Posterior vena cava (tissue), 2 donors: ENCODE data around the gene NODAL. TPM values are rescaled to one million over a fixed set of nuclear protein-coding genes. Genes with fewer than 3 reads are reported as not detected.

ENCODE experiments used
- DNase-seq: peaks from one replicate; pipeline ENCODE4 v3.0.0-alpha.2; 2020; ENCODE audit warnings: low spot score
- intact Hi-C, 2 donors: fragments of 100-400 bp; cut with DNase I; formaldehyde crosslinking; loops; one replicate each; pipeline versions ENCODE4 v1.14.1 to v1.14.2; 2022 to 2023
- total RNA-seq, 2 donors: library from RNA; stranded (reverse); fragmentation: NEBNext Ultra II Directional; extraction: Animal tissue kit (Norgen Biotek cat#: 25700); gene quantifications; one replicate each; pipeline ENCODE4 v1.2.1, GENCODE V29; 2021
- donor health status: DM: yes; HTN: yes; CAD: no.
- donor health status: DM: yes; HTN: yes; CAD: no.

The NODAL gene
- total RNA-seq, 2 donors from 2014 or later = not detected

GRCh38 chr10:70440296-70441160, 953 bp downstream of the NODAL start:
- no peak for DNase-seq
- intact Hi-C loops = no loop called here

GRCh38 chr10:70437721-70438120, 3.8 kb downstream of the NODAL start:
- DNase-seq = peak; percentile 30
- intact Hi-C loops = no loop called here

- intact Hi-C loops = no loop called here
- DNase-seq = peak; percentile 71
Observed at GRCh38 chr10:70435241-70436085, 6.0 kb downstream of the NODAL start.

GRCh38 chr10:70433581-70434280, 7.8 kb downstream of the NODAL start:
- intact Hi-C loops = no loop called here
- DNase-seq = no peak

GRCh38 chr10:70432561-70433263, 8.8 kb downstream of the NODAL start:
- intact Hi-C loops = no loop called here
- DNase-seq = no peak

- DNase-seq = no peak
Observed at GRCh38 chr10:70432101-70432500, 9.4 kb downstream of the NODAL start.

GRCh38 chr10:70430493-70431445, 10.7 kb downstream of the NODAL start:
- peak; percentile 87 for DNase-seq
- intact Hi-C loops = no loop called here

More at GRCh38 chr10:70432101-70432500, 9.4 kb downstream of the NODAL start:
- intact Hi-C loops = no loop called here

- no peak for DNase-seq
- intact Hi-C loops = no loop called here
Observed at GRCh38 chr10:70426823-70427222, 14.7 kb downstream of the NODAL start.

- no peak for DNase-seq
- intact Hi-C loops = no loop called here
Observed at GRCh38 chr10:70425096-70425495, 16.4 kb downstream of the NODAL start.

GRCh38 chr10:70424320-70424719, 17.2 kb downstream of the NODAL start:
- no peak for DNase-seq
- intact Hi-C loops = no loop called here

GRCh38 chr10:70418713-70419112, 22.8 kb downstream of the NODAL start:
- intact Hi-C loops = no loop called here
- DNase-seq = no peak

- intact Hi-C loops = no loop called here
- no peak for DNase-seq
Observed at GRCh38 chr10:70418229-70418628, 23.3 kb downstream of the NODAL start.

GRCh38 chr10:70417568-70417967, 23.9 kb downstream of the NODAL start:
- intact Hi-C loops = no loop called here

GRCh38 chr10:70412356-70412755, 29.1 kb downstream of the NODAL start:
- intact Hi-C loops = no loop called here
- DNase-seq = no peak

More at GRCh38 chr10:70417568-70417967, 23.9 kb downstream of the NODAL start:
- no peak for DNase-seq

GRCh38 chr10:70410608-70411007, 30.9 kb downstream of the NODAL start:
- intact Hi-C loops = no loop called here
- DNase-seq = no peak

- DNase-seq = no peak
- intact Hi-C loops = no loop called here
Observed at GRCh38 chr10:70409772-70410171, 31.7 kb downstream of the NODAL start.

- peak; percentile 90 for DNase-seq
- intact Hi-C loops = no loop called here
Observed at GRCh38 chr10:70405037-70405824, 36.2 kb downstream of the NODAL start.

GRCh38 chr10:70404787-70405036, 36.8 kb downstream of the NODAL start:
- intact Hi-C loops = no loop called here
- no peak for DNase-seq
